DMS53 treated with DMSO at 0.1 percent for 48 hours (cell line): ENCODE results near the gene TMEM121.
A peak's percentile ranks its signal among the peaks of the same experiment; 100 is the strongest.

Experiments
- DNase-seq: peaks from one replicate; lab custom pipeline; 2025; ENCODE audit not compliant: unreplicated experiment; lab: John Stamatoyannopoulos, UW

The TMEM121 gene

DNA sequence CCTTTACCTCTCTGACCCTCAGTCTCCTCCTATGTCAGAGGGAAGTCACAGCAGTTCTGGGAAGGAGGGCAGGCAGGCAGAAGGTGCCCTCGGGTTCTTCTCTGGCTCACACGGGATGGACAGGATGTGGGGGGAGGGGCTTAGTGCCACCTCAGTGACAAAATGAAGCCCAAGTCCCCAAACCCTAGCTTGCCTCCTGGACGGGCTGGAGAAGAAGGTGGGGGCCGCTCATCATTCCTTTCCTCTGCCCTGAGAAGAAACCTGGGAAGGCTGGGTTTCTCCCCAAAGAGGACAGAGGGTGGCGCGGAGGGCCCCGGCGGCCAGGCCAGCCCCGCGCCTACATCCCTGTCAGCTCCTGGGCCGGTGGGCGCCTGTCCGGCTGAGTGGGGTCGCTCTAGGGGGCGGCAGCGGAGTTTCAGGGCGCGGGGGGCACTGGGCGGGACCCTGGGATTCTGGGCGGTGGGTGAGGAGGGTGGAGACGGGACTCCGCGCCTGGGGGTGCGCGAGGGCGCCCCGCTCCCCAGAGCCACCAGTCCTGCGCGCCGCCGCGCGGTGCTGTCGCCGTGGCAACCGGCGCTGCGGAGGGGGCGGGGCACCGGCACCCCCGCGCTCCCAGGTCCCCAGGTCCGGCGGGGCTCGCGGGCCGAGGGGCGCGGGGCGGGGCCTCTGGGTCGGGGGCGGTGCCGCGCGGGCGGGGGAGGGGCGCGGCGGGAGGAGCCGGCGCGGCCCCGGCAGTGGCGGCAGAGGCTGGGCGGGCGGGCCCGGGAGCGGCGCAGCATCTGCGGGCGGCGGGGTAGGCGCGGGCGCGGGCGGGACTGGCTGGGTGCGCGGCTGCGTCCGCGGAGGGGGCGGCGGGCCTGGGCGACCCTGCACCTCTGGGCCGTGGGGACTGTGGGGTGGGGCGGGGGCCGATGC, at the start of gene TMEM121:
Gene TMEM121, plus strand, starts transcription at position 723 of the 915 bp plus-strand sequence. CDS start 2,252 bp downstream, outside the sequence.
- no peak for DNase-seq

DNA sequence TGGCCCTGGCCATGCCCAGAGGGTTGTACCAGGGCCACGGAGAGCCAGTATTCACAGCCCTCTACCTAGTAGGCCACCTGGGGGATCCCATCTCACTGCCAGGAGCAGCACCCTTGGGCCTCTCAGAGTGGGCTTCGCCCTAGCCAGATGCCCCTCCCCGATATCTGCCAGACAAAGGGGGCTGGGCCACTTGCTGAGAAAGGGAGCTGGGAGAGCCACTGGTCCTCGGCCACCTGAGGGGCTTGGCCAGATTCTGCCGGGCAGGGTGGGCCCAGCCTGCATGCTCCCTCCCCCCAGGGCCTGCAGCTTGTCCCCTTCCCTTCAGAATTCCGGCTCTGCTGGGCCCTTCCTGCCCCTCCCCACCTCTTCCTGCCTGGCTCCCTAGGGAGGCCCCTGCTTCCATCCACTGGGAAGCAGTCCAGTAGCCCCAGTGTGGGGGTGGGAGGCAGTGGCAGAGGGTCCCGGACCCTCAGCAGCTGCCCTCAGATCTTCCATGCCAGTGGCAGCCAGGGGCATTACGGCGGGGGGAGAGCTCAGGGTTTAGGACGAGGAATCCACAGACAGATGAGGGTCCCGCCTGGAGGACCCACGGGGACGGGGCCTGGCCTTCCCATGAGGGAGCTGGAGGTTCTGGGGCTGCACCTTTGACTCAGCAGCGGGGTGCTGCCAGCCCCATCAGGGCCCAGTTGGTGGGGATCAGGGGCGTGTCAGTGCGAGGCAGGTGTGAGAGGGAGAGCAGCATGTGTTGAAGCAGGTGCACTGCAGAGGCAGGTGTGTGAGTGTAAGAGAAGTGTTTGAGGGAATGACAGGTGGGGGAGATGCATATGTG, 49.3 kb upstream of the TMEM121 start:
- no peak for DNase-seq

DNA sequence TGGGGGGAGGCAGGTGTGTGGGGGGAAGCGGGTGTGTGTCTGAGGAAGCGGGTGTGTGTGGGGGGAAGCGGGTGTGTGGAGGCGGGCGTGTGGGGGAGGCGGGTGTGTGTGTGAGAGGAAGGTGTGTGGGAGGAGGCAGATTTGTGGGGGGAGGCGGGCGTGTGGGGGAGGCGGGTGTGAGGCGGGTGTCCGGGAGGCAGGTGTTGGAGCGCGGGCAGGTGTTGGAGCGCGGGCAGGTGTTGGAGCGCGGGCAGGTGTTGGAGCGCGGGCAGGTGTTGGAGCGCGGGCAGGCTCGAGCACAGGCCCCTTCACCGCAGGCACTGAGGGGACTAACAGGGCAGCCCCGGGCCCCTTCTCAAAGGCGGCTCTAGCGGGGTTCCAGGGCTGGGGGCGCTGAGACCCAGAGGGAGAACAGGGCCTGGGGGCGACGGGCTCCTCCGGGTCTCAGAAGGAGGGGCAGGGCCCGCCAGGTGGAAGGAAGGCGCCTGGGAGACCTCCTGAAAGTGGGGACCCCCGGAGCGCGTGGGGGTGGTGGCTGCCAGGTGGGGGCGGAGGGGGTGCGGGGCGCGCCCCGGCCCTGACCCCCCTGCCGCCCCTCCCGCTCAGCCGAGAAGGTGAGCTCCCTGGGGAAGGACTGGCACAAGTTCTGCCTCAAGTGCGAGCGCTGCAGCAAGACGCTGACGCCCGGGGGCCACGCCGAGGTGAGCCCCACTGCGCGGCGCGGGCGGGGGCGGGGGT, 48.6 kb upstream of the TMEM121 start:
- DNase-seq = no peak

DNA sequence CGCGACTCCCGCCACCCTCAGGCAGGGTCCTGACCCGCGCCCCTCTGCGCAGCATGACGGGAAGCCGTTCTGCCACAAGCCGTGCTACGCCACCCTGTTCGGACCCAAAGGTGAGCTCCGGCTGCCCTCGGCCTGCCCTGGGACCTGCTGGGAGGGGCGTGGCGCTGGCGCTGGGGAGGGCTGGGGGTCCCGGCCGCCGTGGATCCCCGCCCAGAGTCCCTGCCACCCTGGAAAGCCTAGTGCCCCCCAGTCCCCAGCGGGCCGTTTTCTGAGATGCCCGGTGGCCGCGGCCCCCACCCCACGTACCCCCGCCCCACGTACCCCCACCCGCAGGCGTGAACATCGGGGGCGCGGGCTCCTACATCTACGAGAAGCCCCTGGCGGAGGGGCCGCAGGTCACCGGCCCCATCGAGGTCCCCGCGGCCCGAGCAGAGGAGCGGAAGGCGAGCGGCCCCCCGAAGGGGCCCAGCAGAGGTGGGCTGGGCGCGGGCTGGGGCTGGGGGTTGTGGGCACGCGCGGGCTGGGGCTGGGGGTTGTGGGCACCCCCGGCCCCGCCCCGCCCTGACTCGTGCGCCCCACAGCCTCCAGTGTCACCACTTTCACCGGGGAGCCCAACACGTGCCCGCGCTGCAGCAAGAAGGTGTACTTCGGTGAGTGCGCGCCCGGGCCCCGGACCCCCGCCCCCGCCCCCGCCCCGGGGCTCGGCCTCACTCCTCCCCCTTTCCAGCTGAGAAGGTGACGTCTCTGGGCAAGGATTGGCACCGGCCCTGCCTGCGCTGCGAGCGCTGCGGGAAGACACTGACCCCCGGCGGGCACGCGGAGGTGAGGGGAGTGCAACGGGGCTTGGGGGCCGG, 47.8 kb upstream of the TMEM121 start:
- no peak for DNase-seq

DNA sequence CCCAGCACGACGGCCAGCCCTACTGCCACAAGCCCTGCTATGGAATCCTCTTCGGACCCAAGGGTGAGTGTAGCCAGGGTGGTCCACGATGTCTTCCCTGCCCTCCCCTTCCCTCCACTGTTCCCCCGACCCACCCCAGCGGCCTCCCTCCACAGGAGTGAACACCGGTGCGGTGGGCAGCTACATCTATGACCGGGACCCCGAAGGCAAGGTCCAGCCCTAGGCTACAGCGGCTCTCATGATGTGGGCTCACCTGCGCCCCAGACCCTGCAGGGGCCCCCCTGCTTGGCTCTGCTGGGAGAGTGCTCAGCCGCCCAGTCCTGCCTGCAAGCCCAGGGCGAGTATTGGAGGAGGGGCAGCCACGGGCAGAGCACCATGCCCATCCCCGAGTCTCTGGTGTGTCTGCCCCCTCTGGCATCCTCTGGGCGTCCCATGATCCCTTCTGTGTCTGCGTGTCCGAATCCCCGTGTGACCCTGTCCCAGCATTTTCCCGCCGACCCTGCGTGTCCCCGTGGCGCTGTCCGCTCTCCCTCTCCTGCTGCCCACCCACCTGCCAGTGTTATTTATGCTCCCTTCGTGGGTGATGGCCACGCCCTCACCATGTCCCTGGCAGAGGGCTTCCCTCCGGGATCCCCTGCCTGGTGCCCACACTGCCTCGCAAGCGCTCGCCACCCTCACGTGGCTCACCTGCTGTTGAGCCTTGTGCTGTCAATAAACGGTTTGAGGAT, 46.8 kb upstream of the TMEM121 start:
- no peak for DNase-seq

DNA sequence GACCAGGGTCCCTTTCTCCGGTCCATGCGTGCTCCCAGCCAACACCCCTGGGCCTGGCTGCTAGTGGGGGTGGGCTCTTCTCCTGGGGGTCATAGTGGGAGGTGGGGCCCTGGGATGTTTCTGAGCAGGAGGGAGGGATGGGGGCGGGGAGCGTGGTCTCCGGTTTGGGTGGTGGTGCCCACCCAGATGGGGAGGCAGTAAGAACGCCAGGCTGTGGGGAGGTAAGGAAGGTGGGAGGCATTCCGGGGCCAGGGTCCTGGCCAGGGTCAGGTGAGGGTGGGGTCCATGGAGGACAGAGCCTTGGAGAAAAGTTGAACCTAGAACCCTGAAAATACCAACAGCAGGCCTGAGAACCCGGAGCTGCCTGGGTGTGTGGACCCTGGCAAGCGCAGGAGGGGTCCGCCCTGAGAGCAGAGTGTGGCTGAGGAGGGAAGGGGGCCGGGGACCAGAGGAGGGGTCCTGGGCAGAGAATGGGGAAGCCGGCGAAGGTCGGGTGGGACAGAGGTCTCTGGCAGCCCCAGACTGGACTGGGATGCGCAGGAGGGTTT, 46.1 kb upstream of the TMEM121 start:
- DNase-seq = no peak

DNA sequence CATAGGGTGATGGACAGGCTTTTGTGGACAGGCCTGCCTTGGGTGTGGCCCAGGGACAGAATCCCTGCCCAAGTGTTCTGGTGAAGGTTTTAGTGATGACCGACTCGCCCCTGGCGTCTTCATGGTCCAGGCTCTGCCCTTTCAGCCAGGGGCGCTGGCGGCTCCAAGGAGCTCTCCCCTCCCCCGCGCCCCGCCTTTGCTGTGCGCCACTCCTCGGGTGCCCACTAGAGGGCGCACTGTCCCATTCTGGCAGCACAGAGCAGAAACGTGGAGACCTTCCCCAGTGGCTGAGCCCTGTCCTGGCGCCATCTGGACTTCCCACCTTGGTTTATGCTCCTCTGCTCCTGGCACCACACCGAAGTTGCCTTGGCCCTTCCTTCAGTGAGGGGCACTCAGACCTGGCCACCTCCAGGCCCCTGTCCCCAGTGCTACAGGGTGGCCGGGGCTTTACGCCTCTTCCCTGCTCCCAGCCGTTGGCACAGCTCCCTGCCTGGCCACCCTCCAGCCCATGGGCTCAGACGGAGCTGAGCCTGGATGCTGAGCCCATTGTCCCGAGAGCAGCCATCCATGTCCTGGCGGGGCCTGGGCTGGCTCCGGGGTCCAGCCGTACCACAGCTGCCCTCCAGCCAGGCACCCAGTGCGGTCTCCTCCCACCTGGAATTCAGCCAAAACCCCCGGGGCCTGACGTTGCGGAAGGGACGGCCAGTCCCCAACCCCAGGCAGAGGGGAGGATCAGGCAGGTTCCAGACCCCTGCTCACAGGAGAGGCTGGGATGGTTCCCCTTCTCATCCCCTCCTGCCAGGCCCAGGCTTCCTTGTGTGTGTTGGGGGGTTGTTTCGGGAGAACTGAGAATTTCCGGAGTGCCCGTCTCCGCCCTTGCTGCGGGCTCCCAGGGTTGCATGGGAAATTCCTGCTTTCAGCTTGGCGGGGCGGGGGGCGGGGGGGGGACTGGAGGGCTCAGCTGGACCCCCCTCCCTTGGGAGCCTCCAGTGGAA, 45.3 kb upstream of the TMEM121 start:
- DNase-seq = peak; percentile 47

DNA sequence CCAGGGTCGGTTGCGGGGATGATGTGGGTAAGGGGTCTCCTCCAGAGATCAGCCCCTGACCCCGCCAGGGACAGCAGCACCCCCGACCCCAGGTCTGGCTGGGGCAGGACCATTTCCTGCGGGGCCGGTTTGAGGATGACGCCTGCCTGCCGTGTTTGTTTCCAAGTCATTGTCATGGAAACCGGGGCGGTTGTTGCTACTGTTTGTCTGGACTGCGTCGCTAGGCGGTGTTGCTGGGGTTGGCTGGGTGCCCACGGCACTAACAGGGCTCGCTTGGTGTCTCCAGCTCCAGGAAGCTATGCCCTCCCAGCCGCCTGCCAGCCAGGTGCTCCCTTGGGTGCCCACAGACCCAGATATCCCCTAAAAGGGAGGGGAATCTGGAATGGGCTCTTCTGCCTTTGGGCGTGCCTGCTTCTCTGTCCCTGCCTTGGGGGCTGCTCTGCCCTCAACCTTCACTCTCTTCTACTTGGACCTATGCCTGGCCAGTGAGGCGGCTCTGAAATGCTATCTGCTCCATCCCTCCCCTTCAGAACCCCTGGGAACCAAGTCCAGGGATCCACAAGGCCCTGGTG, 44.4 kb upstream of the TMEM121 start:
- DNase-seq = peak; percentile 86

DNA sequence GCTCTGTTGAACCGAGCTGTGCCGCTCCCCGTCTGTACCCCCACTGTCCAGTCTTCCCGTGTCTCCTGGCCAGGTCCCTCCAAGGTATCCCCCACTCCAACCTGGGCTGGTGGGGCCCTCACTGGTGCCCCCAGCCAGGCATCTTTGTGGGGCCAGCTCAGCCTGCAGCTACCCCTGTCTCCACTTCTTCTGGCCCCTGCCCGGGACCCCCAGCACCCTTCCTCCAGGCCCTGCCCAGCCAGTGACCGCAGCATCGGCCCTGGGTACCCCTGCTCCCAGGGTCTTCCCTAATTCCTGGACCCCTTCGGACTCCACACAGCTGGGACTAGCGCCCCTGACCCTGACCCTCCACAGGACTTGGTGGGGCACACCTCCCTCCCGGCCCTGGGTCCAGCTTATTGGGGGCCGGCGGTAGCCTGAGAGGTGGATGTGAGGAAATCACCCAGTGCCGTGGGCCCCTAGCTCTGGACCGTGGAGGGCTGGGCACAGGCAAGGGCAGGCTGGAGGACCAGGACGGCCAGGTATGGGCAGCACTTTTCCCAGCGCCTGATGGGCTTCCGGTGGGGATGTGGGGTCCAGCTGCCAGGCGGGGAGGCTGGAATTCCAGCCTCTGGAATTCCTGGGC, 43.8 kb upstream of the TMEM121 start:
- no peak for DNase-seq

DNA sequence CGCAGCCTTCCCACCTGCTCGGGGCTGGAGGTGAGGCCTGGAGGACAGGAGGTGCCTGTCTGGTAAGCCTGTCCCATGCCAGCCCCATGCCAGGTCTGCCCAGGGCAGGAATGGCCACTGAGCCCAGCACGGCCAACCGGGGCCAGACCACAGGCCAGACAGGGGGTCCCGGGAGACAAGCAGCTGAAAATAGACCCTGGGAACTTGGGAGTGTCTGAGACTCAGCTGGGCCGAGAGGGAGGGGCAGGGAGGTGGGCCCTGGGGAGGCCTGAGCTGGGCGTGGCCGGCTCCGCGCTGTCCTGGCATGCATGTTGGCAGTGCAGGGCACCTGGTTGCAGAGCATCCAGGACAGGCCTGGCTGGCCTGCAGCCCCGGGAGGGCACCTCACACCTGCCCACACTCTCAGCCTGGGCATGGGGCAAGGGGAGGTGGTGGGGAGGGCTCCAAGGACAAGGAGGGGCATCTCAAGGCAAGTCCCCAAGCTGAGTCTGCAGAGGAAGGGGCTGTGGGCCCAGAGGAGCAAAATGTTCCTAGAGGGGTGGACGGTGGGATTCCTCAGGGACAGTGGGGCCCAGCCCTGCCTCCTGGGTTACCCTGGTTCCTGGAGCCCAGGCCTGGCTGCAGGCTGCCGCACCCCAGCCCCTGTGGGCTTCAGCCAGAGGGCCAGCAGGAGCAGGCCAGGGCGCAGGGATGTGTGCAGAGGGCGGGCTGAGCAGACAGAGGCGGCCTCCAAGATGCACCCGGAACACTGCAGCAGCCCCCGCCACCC, 42.9 kb upstream of the TMEM121 start:
- no peak for DNase-seq

DNA sequence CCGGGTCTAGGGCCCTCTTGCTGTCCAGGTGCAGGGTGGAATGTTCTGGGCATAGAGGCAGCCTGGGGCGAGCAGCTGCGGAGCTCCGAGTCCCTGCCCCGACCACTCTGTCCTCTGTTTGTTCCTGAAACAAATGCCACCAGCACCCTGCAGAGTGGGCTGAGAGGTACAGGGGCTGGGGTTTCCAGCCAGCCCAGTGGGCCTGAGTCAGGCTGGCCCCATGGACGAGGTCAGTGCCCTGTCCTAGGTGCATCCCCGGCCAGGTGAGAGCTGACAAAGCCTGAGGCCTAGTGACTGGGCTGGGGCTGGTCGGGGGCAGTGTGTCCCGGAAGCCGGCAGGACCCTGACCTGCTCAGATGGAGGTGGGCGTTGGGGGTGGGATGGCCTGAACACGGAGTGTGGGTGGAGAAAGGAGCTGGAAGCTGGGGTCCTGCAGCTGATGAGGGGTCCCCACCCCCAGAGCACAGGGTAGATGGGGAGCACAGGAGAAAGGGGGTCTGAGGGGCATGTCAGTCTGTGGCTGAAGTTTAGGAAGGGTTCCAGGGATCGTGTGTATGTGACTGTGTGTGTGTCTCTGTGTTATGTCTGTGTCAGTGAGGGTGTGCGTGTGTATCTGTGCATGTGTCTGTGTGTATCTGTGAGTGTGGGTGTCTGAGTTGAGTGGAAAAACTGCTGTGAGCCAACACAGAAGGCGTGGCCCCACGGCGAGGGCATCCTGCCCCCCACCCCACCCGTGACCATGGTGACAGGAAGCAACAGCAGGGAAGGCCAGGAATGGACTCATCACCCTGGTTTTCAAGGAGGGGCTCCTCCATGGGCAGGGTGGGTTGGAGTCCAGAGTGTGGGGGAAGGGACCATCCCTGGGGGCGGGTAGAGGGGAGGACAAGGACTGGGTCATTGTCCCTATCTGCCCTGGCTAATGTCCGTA, 42.0 kb upstream of the TMEM121 start:
- no peak for DNase-seq

DNA sequence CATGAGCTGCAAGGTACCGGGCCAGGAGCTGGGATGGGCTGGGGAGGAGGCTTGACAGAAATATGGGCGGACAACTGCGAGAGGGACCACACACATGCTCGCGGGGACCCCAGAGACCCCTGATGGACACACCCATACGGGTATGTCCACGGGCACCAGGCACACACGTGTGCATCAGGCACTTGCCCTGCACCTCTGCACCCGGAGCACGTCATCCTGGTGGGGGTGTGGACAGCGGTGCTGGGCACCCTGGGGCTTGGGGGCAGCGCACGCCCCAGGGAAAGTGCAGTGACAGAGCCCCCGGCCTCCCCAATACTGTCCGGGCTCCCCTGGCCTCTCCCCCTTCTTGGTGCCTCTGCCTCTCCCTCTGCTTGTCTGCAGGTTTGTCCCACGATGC, 41.4 kb upstream of the TMEM121 start:
- no peak for DNase-seq

DNA sequence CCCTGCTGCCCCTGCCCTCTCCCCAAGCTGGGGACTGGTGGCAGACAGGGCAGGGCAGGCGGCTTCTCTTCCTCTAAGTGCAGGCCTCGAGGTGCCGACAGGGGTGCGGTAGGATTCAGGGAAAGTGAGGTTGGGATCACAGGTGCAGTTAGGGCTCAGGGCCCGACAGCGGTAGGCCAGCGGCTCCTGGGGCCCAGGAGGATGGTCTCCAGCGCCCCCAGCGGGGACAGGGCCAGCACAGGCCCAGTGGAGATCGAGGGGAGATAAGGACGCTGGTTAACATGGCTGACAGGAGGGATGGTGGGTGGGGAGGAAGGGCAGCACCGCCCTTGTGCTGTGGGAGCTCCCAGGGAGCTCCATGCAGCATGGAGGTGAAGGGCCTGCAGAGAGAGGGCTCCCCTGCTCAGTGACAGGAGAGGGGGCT, 40.6 kb upstream of the TMEM121 start:
- DNase-seq = no peak

DNA sequence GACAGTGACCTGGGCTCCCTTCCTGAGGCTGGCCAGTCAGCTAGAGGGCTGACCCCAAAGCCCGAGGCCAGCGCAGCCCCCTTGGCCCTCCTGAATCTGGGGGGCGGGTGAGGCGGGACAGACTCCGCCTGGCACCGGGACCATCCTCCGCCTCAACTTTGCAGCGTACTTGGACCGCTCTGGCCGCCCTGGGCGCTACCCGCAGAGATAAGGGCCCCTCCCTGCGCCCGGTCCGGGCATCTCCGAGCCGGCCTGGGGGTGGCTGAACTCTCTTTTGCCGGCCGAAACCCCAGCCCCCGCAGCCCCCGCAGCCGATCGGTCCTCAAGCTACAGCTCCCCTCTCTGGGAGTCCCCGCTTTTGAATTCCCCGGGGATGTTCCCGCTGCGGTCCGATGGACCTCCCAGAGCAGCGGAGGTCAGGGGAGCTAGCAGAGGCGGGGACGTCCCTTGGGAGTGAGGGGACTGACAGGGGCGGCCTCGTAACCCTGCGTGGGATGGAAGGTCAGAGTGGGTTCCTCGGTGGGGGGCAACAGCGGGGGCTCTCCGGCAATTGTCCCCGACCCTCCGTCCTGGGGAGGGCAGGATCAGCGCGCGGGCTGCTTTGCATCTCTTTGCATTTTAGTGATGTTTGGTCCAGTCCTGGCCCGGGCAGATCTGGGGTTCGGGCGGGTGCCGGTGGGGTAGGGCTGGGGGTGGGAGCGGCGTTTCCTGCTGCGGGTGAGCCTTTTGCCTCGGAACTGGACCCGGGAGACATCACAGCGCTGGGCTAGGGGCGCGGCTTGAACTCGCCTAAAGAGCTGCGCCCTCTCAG, 40.0 kb upstream of the TMEM121 start, which contains the start of gene CRIP1:
Gene CRIP1, plus strand, starts transcription at position 724 of the 811 bp plus-strand sequence. CDS start 374 bp downstream, outside the sequence.
- no peak for DNase-seq
